GM19099 (cell line): ENCODE results near the gene OXSM.

Experiments
- POLR2A ChIP-seq: IDR thresholded peaks from 3 replicates; pipeline ENCODE4 v1.6.1; 2011; ENCODE audit warnings: low read depth; ENCODE audit not compliant: insufficient read length; ENCODE audit errors: extremely low read depth

OXSM gene

DNA sequence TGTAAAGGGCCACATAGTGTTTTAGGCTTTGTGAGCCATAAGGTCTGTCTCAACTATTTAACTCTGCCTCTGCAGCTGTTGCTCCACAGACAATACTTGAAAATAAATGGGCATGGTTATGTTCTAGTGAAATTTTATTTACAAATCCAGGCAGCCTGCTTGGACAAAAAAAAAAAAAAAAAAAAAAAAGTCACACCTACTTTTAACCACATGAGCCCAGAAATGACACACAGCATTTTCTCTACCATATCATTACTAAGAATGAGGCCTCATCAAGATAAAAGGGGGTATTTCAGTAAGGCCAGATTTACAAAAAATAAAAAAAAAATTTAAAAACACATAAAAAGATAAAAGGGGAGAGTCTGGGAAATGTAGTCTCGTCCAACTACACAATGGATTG, 4.9 kb upstream of the OXSM start:
- TF ChIP-seq POLR2A, result no peak

DNA sequence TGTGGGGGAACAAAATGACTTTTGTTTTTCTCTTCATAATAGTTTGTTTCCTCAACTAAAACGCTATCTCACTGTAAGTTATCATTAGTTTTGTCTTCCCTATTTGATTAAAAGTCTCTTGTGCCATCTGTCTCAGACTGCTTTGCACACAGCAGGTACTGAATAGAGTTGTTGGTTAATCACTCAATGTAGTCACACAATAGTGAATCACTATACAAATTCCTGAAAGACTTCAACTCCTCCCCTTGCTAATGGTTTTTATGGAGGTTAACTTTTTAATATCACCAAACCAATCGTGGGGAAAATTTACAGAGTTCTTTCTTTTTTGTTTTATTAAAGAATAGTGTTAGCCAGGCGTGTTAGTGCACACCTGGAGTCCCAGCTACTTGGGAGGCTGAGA, 4.1 kb upstream of the OXSM start:
- no peak for TF ChIP-seq POLR2A

DNA sequence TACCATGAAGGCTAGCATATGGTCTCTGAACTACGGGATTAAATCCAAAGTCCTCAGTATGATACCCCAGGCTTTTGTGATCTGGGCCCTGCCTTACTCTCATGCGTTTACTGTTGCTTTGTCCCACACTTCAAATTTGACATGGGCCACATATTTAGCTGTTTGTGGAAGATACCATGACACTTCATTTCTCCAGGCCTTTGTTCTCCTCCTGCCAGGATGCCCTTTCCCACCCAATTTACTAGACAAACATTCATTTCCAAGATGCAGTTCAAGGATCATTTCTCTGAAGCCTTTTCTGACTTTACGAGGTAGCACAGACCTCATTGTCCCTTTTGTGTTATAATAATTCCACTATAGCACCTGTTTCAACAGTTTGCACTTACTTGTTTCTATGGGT, 2.2 kb upstream of the OXSM start:
- no peak for TF ChIP-seq POLR2A

- TF ChIP-seq POLR2A, result no peak
Measured at GRCh38 chr3:25789209-25789595, 688 bp upstream of the OXSM start.

GRCh38 chr3:25801786-25802185, 11.9 kb downstream of the OXSM start:
- TF ChIP-seq POLR2A, result no peak

- no peak for TF ChIP-seq POLR2A
Measured at GRCh38 chr3:25803833-25804232, 13.9 kb downstream of the OXSM start.

GRCh38 chr3:25804676-25805075, 14.8 kb downstream of the OXSM start:
- TF ChIP-seq POLR2A, result no peak

DNA sequence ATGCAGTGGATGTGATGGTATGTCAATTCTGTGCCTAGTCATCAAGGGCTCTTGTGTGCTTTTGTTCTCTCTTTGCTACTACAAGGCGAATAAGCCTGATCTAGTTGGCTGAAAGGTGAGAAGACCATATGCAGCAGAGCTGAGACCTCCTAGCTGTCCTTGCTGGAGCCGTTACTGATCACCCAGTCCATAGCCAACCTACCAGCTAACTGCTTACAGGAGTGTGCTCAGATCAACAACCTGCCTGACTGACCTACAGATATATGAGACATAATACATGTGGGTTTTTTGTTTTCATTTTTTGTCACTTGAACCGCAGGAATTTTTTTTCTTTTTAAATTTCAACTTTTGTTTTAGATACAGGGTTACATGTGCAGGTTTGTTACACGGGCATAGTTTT, 22.8 kb downstream of the OXSM start:
- TF ChIP-seq POLR2A, result no peak

DNA sequence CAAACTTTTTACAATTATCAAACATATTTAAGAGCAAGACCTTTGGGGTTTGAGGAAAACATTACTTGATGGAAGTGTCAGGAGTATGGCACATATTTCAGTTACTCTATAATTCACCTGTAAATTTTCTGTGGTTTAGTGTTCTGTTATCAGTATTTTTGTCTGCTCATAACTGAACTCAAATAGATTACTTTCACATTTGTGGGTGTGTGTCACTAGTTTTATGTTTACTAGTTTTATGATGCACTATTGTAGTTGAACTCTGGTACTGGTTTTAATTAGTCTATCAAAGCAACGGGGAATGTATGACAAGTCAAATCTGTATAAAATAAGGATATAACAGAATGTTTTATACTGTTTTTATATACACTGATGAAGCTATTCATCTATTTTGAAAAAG, 27.2 kb downstream of the OXSM start:
- no peak for TF ChIP-seq POLR2A

DNA sequence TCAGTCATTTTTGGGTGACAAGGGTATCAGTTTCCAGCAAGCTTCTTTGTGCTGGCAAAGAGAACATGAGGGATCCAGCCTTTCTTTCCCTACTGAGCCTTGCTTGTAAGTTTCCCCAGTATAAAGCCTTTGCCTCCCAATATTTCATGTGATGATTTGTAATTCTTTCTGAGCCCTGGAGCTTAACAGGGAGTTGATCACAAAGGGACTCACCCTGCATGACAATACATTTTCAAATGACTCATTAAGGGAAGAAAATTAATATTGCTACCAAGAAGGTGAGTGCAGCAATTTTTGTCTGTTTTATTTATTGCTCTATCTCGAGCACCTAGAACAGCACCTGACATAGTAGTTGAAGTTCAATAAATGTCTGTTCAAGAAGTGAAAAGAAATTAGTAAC, 27.7 kb downstream of the OXSM start:
- no peak for TF ChIP-seq POLR2A

DNA sequence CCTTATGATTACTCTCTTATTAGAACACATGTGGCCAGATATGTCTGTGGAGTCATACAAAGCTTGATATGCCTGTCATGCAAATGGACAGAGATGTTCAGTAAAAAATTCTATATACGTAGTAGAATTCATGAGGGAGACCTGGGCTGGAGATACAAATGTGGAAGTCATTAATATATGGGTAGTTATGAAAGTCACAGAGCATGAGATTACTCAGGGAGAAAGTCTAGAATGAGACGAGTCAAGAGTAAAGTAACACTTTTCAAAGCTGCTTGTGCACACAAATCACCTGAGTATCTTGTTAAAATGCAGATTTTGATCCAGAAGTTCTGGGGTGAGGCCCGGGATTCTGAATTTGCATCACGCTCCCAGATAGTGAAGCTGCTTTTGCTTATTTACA, 28.4 kb downstream of the OXSM start:
- TF ChIP-seq POLR2A, result no peak

DNA sequence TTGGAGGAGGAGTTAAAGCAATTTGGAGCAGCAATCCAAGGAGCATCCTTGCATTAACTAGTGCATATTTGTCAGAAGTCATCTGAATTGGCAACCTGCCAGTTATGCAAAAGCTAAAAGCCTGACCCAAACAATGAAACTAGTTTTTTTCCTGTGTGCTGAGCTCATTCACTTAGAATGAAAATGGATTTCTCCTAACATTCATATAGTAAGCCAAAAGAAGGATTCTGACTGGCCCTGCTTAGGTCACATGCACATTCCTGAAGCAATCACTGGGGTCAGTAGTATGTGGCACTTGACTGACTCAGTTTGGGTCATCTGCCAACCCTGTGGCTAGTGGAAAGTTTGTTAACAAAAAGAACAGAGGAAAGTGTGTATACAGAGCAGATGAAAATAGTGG, 30.5 kb downstream of the OXSM start:
- TF ChIP-seq POLR2A, result no peak

GRCh38 chr3:25820816-25821486, 31.1 kb downstream of the OXSM start:
- TF ChIP-seq POLR2A, result no peak

GRCh38 chr3:25821746-25822573, 32.1 kb downstream of the OXSM start:
- TF ChIP-seq POLR2A, result no peak

DNA sequence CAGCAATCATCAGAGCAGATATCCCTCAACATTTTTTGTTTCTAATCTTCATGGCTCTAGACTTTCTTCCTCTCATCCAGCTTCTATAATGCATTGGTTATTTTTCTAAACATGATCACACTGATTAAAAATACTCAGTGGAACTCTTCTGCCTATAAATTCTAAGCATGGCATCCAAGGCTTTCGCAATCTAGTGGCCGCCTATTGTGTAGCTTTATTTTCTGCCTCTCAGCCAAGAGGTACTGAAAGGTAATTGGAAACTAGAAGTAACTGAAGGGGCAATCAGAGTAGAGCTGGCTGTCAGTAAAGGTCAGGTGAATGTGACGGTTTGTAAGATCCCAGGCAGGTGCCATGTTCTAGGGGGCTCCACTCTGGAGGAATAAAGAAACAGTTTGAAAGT, 33.4 kb downstream of the OXSM start:
- no peak for TF ChIP-seq POLR2A

- TF ChIP-seq POLR2A, result no peak
Measured at GRCh38 chr3:25826510-25826909, 36.6 kb downstream of the OXSM start.

GRCh38 chr3:25830373-25831280, 40.7 kb downstream of the OXSM start:
- no peak for TF ChIP-seq POLR2A
